Erythroblast (primary cell): ENCODE data around the gene VASN.

Experiments
- GATA1 ChIP-seq: IDR thresholded peaks from 2 replicates; pipeline ENCODE4 v1.6.1; 2011; ENCODE audit warnings: low read depth, mild to moderate bottlenecking, control low read depth, low read length, moderate library complexity
- POLR2A ChIP-seq: IDR thresholded peaks from 2 replicates; pipeline ENCODE4 v1.6.1; 2011; ENCODE audit warnings: mild to moderate bottlenecking, low read length

- TF ChIP-seq POLR2A (no peak), GATA1 (no peak)
Observed at GRCh38 chr16:4372578-4373355, 1.1 kb downstream of the VASN start.
